DMS 273 treated with DMSO at 0.1 percent for 48 hours (cell line): Measurements from ENCODE around the gene C19orf67.
"Not testable (repeated sequence)": the region's sequence is repeated elsewhere in the genome, so short reads cannot be mapped to it uniquely, and the experiment has no call there.

Source experiments
- DNase-seq: peaks from one replicate; lab custom pipeline; 2025; lab: John Stamatoyannopoulos, UW

C19orf67 gene

GRCh38 chr19:14056069-14056666, 29.4 kb downstream of the C19orf67 start:
- DNase-seq: no peak

- no peak for DNase-seq
Observed at GRCh38 chr19:14055396-14055795, 30.2 kb downstream of the C19orf67 start.

- DNase-seq: no peak
Observed at GRCh38 chr19:14054721-14055120, 30.9 kb downstream of the C19orf67 start.

- no peak for DNase-seq
Observed at GRCh38 chr19:14054099-14054498, 31.5 kb downstream of the C19orf67 start.

GRCh38 chr19:14053500-14053899, 32.1 kb downstream of the C19orf67 start:
- DNase-seq: no peak

- DNase-seq: no peak
Observed at GRCh38 chr19:14053032-14053431, 32.6 kb downstream of the C19orf67 start.

GRCh38 chr19:14052470-14052869, 33.1 kb downstream of the C19orf67 start:
- no peak for DNase-seq

GRCh38 chr19:14051980-14052379, 33.6 kb downstream of the C19orf67 start:
- DNase-seq: no peak

- DNase-seq: not testable (repeated sequence)
Observed at GRCh38 chr19:14050961-14051360, 34.6 kb downstream of the C19orf67 start.

- no peak for DNase-seq
Observed at GRCh38 chr19:14050512-14050911, 35.1 kb downstream of the C19orf67 start.

- DNase-seq: no peak
Observed at GRCh38 chr19:14048443-14049153, 37.0 kb downstream of the C19orf67 start.

- DNase-seq: not testable (repeated sequence)
Observed at GRCh38 chr19:14047866-14048265, 37.7 kb downstream of the C19orf67 start.

GRCh38 chr19:14042659-14043608, 42.6 kb downstream of the C19orf67 start:
- not testable (repeated sequence) for DNase-seq

GRCh38 chr19:14039181-14039580, 46.4 kb downstream of the C19orf67 start:
- DNase-seq: no peak

- no peak for DNase-seq
Observed at GRCh38 chr19:14035706-14036105, 49.9 kb downstream of the C19orf67 start.

- DNase-seq: not testable (repeated sequence)
Observed at GRCh38 chr19:14035159-14035558, 50.4 kb downstream of the C19orf67 start.

GRCh38 chr19:14033946-14034345, 51.6 kb downstream of the C19orf67 start:
- DNase-seq: no peak

- no peak for DNase-seq
Observed at GRCh38 chr19:14031719-14032480, 53.7 kb downstream of the C19orf67 start, which contains the start of gene IL27RA. IL27RA (plus strand) TSS chr19:14031762; CDS start chr19:14031873, 111 bp downstream.
